Omental fat pad (tissue), 4 donors: ENCODE results near the gene SUMF1. TPM values are rescaled to one million over a fixed set of nuclear protein-coding genes. Genes with fewer than 3 reads are reported as not detected.

Experiments
- ATAC-seq: fragments of 150-250 bp; one replicate; pipeline ENCODE4 v1.9.1; 2016; ENCODE audit warnings: mild to moderate bottlenecking, moderate library complexity; ENCODE audit not compliant: low FRiP score
- DNase-seq: peaks from one replicate; pipeline ENCODE4 v3.0.0-alpha.2; 2019; ENCODE audit warnings: low spot score
- total RNA-seq, 4 donors: library from RNA; depleted of rRNA; stranded (reverse); fragments of >200 nt; gene quantifications; one replicate each; pipeline ENCODE4 v1.1.0, GENCODE V29; 2016
- TF ChIP-seq, protein P1 (sequence below), 3 donors: fragments of 450-650 bp; IDR thresholded peaks; one replicate each; pipeline ENCODE4 v1.5.1; 2016 to 2017; ENCODE audit warnings: antibody characterized with exemption in 3 of 3, mild to moderate bottlenecking in 3 of 3, moderate library complexity in 2 of 3

Gene SUMF1
- total RNA-seq, 4 donors from 2014 or later: 44.9 to 61.1 (median 53.8) TPM

GRCh38 chr3:4409971-4410573, 57.0 kb downstream of the SUMF1 start:
- DNase-seq (no peak), ATAC-seq (no peak)
- TF ChIP-seq, protein P1, sequence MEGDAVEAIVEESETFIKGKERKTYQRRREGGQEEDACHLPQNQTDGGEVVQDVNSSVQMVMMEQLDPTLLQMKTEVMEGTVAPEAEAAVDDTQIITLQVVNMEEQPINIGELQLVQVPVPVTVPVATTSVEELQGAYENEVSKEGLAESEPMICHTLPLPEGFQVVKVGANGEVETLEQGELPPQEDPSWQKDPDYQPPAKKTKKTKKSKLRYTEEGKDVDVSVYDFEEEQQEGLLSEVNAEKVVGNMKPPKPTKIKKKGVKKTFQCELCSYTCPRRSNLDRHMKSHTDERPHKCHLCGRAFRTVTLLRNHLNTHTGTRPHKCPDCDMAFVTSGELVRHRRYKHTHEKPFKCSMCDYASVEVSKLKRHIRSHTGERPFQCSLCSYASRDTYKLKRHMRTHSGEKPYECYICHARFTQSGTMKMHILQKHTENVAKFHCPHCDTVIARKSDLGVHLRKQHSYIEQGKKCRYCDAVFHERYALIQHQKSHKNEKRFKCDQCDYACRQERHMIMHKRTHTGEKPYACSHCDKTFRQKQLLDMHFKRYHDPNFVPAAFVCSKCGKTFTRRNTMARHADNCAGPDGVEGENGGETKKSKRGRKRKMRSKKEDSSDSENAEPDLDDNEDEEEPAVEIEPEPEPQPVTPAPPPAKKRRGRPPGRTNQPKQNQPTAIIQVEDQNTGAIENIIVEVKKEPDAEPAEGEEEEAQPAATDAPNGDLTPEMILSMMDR (IDR thresholded peaks at IDR 0.05): no peak

DNA sequence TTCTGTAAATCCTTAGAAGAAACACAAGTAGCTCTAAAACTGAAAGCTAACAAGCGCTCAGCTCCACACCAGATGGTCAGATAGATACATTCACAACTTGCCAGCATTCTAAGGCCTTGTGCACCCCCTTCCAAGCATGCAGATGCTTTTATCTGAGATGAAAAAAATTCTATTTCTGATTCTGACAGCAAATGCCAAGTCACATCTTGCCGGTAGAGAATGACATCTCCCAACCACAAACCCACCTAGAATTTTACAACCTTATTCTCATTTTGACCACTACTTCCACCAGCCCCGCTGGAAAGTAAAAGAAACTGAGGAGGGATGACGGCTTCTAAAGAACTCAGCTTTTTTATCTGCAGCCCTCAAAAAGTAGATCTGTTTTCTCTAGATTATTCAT, 57.7 kb downstream of the SUMF1 start:
- DNase-seq: no peak
- TF ChIP-seq, protein P1 (IDR thresholded peaks at IDR 0.05): no peak
- no peak for ATAC-seq

DNA sequence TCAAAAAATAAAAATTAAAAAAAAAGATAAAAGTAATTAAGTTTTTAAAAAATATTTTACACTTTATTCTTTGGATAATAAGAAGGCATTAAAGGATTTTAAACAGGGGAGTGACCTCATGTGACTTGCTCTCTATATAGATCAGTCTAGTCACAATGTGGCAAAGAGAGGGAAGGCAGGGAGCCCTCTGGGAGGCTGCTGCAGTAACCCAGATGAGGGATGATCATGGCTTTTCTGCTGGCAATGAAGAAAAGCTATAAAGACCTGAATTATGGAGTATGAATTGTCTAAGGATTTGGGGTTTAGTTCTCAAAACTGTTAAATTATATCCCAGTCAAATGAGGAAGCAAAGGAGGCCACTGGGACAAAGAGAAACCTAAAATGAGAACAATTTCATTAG, 58.1 kb downstream of the SUMF1 start:
- no peak for DNase-seq
- TF ChIP-seq, protein P1 (IDR thresholded peaks at IDR 0.05): no peak
- no peak for ATAC-seq

DNA sequence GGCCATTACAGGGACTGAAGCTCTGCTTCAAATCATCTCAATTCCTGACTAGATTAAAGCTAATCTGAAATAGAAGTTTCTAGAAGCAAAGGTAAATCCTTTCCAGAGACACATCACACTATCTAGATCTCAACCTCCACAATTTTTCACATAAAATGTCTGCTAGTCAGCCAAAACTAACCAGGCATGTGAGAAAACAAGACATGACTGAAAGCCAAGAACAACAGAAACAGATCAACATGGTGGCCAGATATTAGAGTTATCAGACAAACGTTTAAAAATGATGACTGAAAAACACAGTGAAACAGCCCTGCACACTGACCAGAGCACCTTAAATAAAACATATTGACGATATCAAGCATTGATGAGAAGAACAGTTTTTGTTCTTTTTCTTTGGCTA, 59.1 kb downstream of the SUMF1 start:
- ATAC-seq: no peak
- TF ChIP-seq, protein P1 (IDR thresholded peaks at IDR 0.05): no peak
- DNase-seq: no peak

DNA sequence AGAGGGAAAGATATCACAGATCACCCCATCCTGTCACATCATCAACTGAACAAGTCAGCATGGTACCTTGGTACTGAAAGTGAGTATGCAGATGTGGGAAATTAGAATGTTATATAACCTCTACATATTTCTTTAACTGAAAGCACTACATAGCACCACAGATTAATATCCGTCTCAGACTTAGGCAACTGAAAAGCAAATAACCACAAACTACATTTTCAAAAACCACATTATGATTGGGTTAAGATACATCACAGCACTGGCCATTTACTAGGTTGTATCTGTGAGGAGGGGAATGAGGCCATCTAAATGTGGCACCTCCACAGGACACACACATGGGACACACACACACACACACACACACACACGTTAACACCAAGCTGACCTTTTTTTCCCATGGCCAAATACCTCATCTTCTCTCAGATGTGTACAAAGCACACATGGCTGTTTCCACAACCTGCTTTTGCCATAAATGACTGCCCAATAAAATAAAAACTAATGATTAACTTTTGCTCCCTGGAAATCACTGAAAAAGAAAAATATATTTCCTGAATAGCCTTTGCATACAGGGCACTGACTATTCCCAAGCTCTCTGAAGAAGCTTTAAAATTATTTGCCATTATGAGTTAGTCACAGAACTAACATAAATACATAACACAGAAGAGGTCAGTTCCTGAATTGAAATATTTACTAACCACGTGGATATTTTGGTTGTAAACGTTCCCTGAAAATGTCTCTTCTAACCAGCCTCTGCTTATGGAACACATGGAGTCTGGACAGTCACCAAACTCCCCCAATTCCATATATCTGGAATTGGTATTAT, 60.1 kb downstream of the SUMF1 start:
- ATAC-seq (no peak), DNase-seq (no peak)
- TF ChIP-seq, protein P1 (IDR thresholded peaks at IDR 0.05): no peak

DNA sequence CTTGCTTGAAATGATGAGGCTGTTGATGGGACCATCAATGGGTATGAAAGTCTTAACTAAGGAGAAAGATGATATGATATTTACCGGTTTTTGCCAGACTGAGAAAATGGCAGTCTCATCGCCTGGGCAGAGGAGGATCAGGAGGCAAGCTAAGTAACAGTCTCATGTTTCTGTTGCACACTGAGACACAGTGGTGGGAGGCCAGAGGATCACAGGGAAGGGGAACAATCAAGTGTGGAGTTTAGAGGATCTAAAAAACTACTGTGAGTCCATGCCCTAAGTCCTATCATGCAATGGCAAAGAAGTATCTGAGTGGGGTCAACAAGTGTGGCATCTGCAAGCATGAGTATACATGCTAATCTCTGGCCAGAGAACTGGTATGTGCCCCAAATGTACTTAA, 62.2 kb downstream of the SUMF1 start:
- DNase-seq (no peak), ATAC-seq (no peak)
- TF ChIP-seq, protein P1 (IDR thresholded peaks at IDR 0.05): no peak

- TF ChIP-seq, protein P1 (IDR thresholded peaks at IDR 0.05): no peak
- no peak for ATAC-seq
- DNase-seq: no peak
Observed at GRCh38 chr3:4401441-4401840, 65.6 kb downstream of the SUMF1 start.
